ENCODE measurements around the gene SLC2A1. TPM values are rescaled to one million over a fixed set of nuclear protein-coding genes. Genes with fewer than 3 reads are reported as not detected.

The SLC2A1 gene
- total RNA-seq, 1 donor from 2014 or later = 117 TPM

DNA sequence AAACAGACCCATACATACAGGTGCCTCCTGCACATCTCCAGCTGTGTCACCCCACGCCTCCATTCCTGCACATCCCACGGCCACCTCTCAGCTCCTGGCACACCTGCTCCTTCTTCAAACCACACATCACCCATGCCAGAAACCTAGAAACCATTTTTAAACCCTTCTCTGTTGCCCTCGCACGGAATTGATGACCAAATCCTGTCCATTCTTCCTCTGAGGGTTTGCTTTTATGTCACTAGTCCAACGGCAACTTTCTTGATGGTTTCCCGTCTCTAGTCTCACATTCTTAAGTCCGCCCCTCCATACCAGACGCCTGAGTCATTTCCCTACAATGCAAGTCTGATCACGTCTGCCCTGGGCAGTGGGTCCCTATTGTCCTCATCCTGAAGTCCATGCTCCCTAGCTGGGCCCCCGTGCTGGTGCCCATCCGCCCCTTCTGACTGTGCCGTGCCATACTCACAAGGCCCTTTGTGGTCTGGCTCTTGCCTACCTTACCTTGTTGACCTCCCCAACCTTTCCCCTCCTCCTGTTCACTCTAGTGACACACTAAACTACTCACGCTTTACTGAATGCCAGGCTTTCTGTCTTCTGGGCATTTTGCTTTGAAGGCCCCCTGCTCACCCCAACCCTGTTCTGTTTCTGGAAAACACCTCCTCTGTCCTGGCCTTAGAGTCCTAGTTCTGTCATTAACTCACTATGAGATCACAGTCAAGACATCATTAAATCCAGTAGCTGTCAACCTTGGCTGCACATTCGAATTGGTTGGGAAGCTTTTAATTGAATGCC lies 17.6 kb downstream of the SLC2A1 start:
- peak overlapping the region; percentile 91 for H3K27ac Mint-ChIP-seq
- no peaks in the 10 kb centered on the region for H3K9me3 Mint-ChIP-seq
- CTCF ChIA-PET = interaction anchor here (1.9 kb wide), 1 partner anchor 9 kb away, joined by 7 read pairs; no protein-coding TSS in a partner anchor
- no peak overlapping the region for H3K4me3 Mint-ChIP-seq
- ATAC-seq (ENCODE audit: low read depth) (no peak), DNase-seq (no peak)
- TF ChIP-seq CTCF (IDR thresholded peaks at IDR 0.05) = no peak
- H3K36me3 Mint-ChIP-seq (ENCODE audit: low read depth) = peaks cover 79% of the 10 kb centered on the region
- peaks cover 100% of the 10 kb centered on the region for H3K4me1 Mint-ChIP-seq
- POLR2A ChIA-PET = interaction anchor here (17.5 to 26.4 kb wide), 3 partner anchors 10 to 16 kb away, joined by 291 to 694 read pairs (median 442); partner anchors contain the start of gene SLC2A1
- intact Hi-C loops (cut with micrococcal nuclease) = no loop called here
- H3K27me3 Mint-ChIP-seq = no peaks in the 10 kb centered on the region

DNA sequence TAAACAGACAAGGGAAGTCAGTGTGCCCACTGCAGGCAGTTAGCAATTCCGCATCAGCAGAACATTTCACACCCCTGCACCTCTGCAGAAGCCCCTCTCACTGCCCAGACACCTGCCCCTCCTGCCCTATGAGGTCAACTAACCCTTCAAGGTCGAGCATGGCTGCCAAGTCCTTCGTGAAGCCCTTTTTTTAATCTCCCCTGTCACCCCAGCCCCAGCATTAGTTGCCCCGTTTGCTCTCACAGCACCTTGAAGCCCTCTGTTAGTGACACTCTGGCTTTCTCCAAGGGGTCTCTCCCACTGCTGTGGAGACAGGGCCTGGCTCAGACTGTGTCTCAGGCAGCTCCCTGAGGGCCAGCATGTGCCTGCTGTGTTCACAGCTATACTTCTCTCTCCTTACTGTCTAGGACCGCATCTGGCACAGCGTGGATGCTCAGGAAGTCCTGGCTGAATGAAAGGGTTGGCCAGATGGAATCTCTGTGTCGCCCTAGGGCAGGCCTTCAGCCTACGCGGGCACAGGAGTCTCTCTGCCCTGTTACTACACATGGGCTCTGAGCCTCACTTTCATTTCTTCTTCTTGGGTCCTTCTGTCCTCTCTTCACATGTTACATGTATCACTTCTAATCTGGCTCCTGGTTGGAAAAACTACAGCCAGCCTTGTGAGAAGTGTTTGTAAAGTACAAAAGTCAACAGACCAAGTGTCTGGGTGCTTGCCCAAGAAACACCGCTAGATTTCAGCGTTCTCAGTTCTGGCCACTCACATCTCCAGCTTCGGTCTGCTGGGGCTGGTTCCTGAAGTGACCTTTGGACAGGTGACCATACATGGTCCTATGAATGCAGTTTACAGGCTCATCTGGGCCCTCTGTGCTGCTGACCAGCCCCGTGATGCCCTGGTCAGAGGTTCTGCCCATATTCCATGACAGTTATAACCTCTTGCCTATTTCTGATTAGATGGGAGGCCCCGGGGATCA lies 19.7 kb downstream of the SLC2A1 start:
- Mint-ChIP-seq H3K4me1 (peaks cover 100% of the 10 kb centered on the region), H3K9me3 (no peaks in the 10 kb centered on the region), H3K4me3 (peak overlapping the region; percentile 55), H3K27me3 (no peaks in the 10 kb centered on the region), H3K36me3 (ENCODE audit: low read depth) (peaks cover 77% of the 10 kb centered on the region), H3K27ac (peak overlapping the region; percentile 91)
- TF ChIP-seq CTCF (IDR thresholded peaks at IDR 0.05) = no peak
- no peak for DNase-seq
- POLR2A ChIA-PET = interaction anchor here (0.9 to 26.4 kb wide), 4 partner anchors 14 to 172 kb away, joined by 3 to 694 read pairs (median 223); partner anchors contain the start of genes C1orf50, P3H1 and SLC2A1
- ATAC-seq (ENCODE audit: low read depth) = no peak
- CTCF ChIA-PET = interaction anchor here (1.4 to 5.4 kb wide), 4 partner anchors 11 to 16 kb away, joined by 3 to 46 read pairs (median 6); no protein-coding TSS in a partner anchor
- intact Hi-C loops (cut with micrococcal nuclease) = loop anchor here (10.0 kb wide), 2 partner anchors 484 to 1574 kb away; partner anchors contain the start of genes FOXO6, PPCS and ZMYND12

- intact Hi-C loops (cut with micrococcal nuclease) = loop anchor here (10.0 kb wide), 2 partner anchors 483 to 1573 kb away; partner anchors contain the start of genes FOXO6, PPCS and ZMYND12
Measured at GRCh38 chr1:42937836-42938644, 20.6 kb downstream of the SLC2A1 start.

More at GRCh38 chr1:42937836-42938644, 20.6 kb downstream of the SLC2A1 start:
- H3K27ac Mint-ChIP-seq = peak overlapping the region; percentile 91
- H3K4me3 Mint-ChIP-seq = peak overlapping the region; percentile 55
- DNase-seq = no peak
- POLR2A ChIA-PET = interaction anchor here (0.6 to 26.4 kb wide), 4 partner anchors 13 to 135 kb away, joined by 3 to 694 read pairs (median 223); partner anchors contain the start of gene SLC2A1
- TF ChIP-seq CTCF (IDR thresholded peaks at IDR 0.05) = no peak
- peaks cover 81% of the 10 kb centered on the region for H3K36me3 Mint-ChIP-seq (ENCODE audit: low read depth)
- CTCF ChIA-PET = interaction anchor here (0.8 to 5.4 kb wide), 5 partner anchors 12 to 136 kb away, joined by 3 to 46 read pairs (median 5); no protein-coding TSS in a partner anchor
- peak; percentile 7 for ATAC-seq (ENCODE audit: low read depth)
- H3K4me1 Mint-ChIP-seq = peaks cover 100% of the 10 kb centered on the region
- H3K9me3 Mint-ChIP-seq = no peaks in the 10 kb centered on the region
- no peaks in the 10 kb centered on the region for H3K27me3 Mint-ChIP-seq

All from activated B cell treated with CpG ODN at 0.5 μM for 24 hours (primary cell).